H9 (cell line): ENCODE measurements around the gene STK32B. TPM values are rescaled to one million over a fixed set of nuclear protein-coding genes. Genes with fewer than 3 reads are reported as not detected.

Experiments used
- DNase-seq: peaks from one replicate; pipeline ENCODE4 v3.0.0-alpha.2; 2017
- H2AFZ ChIP-seq: one replicate; pipeline ENCODE4 v1.6.1; 2013; ENCODE audit warnings: mild to moderate bottlenecking, low read length, control low read depth, moderate library complexity
- H2AK5ac ChIP-seq: 2 replicates; pipeline ENCODE4 v1.6.1; 2013; ENCODE audit warnings: low read length, control low read depth, mixed read lengths; ENCODE audit not compliant: insufficient read length
- H2BK120ac ChIP-seq: one replicate; pipeline ENCODE4 v1.6.1; 2013; ENCODE audit warnings: low read depth, mild to moderate bottlenecking, low read length, control low read depth, inconsistent platforms; ENCODE audit not compliant: poor library complexity, severe bottlenecking
- H2BK12ac ChIP-seq: 2 replicates; pipeline ENCODE4 v1.6.1; 2013; ENCODE audit warnings: low read length, control low read depth, mixed read lengths, low read depth; ENCODE audit not compliant: insufficient read length
- H2BK15ac ChIP-seq: 2 replicates; pipeline ENCODE4 v1.6.1; 2013; ENCODE audit warnings: low read depth, low read length, control low read depth
- H2BK20ac ChIP-seq: one replicate; pipeline ENCODE4 v1.6.1; 2013; ENCODE audit warnings: low read depth, mild to moderate bottlenecking, low read length, control low read depth, inconsistent platforms; ENCODE audit not compliant: poor library complexity, severe bottlenecking
- H2BK5ac ChIP-seq: 2 replicates; pipeline ENCODE4 v1.6.1; 2013; ENCODE audit warnings: low read length, control low read depth, mixed read lengths; ENCODE audit not compliant: insufficient read length
- H3K14ac ChIP-seq: 2 replicates; pipeline ENCODE4 v1.6.1; 2013; ENCODE audit warnings: low read length, control low read depth; ENCODE audit not compliant: insufficient read depth
- H3K18ac ChIP-seq: 2 replicates; pipeline ENCODE4 v1.6.1; 2013; ENCODE audit warnings: low read depth, mild to moderate bottlenecking, mixed read lengths, low read length, control low read depth; ENCODE audit not compliant: insufficient read length
- H3K23ac ChIP-seq: 2 replicates; pipeline ENCODE4 v1.6.1; 2013; ENCODE audit warnings: low read length, control low read depth, mixed read lengths, low read depth; ENCODE audit not compliant: insufficient read length
- H3K23me2 ChIP-seq: 2 replicates; pipeline ENCODE4 v1.6.1; 2013; ENCODE audit warnings: low read depth, mild to moderate bottlenecking, mixed read lengths, low read length, control low read depth; ENCODE audit not compliant: insufficient read length, poor library complexity, severe bottlenecking
- H3K27ac ChIP-seq: 2 replicates; pipeline ENCODE4 v1.5.1; 2013; ENCODE audit warnings: low read length, control low read depth, mixed read lengths, low read depth; ENCODE audit not compliant: insufficient read length
- H3K27me3 ChIP-seq: 2 replicates; pipeline ENCODE4 v1.6.1; 2013; ENCODE audit warnings: low read length, control low read depth, inconsistent platforms; ENCODE audit not compliant: insufficient read depth
- H3K4ac ChIP-seq: 2 replicates; pipeline ENCODE4 v1.6.1; 2013; ENCODE audit warnings: low read depth, mild to moderate bottlenecking, control low read depth, inconsistent platforms, low read length, moderate library complexity
- H3K4me1 ChIP-seq: 2 replicates; pipeline ENCODE4 v1.6.1; 2013; ENCODE audit warnings: low read length, control low read depth, inconsistent platforms; ENCODE audit not compliant: insufficient read depth
- H3K4me2 ChIP-seq: 2 replicates; pipeline ENCODE4 v1.6.1; 2013; ENCODE audit warnings: low read length, control low read depth, mixed read lengths; ENCODE audit not compliant: insufficient read length, insufficient read depth
- H3K56ac ChIP-seq: 2 replicates; pipeline ENCODE4 v1.6.1; 2013; ENCODE audit warnings: low read depth, mild to moderate bottlenecking, mixed read lengths, low read length, control low read depth; ENCODE audit not compliant: insufficient read length
- H3K79me1 ChIP-seq: 2 replicates; pipeline ENCODE4 v1.6.1; 2013; ENCODE audit warnings: low read depth, mild to moderate bottlenecking, moderate library complexity, low read length, control low read depth, inconsistent platforms; ENCODE audit not compliant: insufficient read depth, poor library complexity, severe bottlenecking
- H3K79me2 ChIP-seq: 2 replicates; pipeline ENCODE4 v1.6.1; 2013; ENCODE audit warnings: low read length, control low read depth, inconsistent platforms; ENCODE audit not compliant: insufficient read depth
- H3K9ac ChIP-seq: 2 replicates; pipeline ENCODE4 v1.6.1; 2013; ENCODE audit warnings: low read length, control low read depth, mixed read lengths; ENCODE audit not compliant: insufficient read length; ENCODE audit errors: extremely low read depth
- H3K9me3 ChIP-seq: one replicate; pipeline ENCODE4 v1.6.1; 2013; ENCODE audit warnings: low read depth, low read length, inconsistent platforms; ENCODE audit not compliant: control insufficient read depth
- H3T11ph ChIP-seq: one replicate; pipeline ENCODE4 v1.6.1; 2013; ENCODE audit warnings: mild to moderate bottlenecking, low read length, control low read depth, inconsistent platforms
- H4K20me1 ChIP-seq: one replicate; pipeline ENCODE4 v1.6.1; 2013; ENCODE audit not compliant: control insufficient read depth, insufficient read length, insufficient read depth
- H4K5ac ChIP-seq: 2 replicates; pipeline ENCODE4 v1.6.1; 2013; ENCODE audit warnings: low read depth, mild to moderate bottlenecking, mixed read lengths, low read length, control low read depth; ENCODE audit not compliant: insufficient read length
- H4K8ac ChIP-seq: replicated peaks from 2 replicates; pipeline ENCODE4 v1.6.1; 2013; ENCODE audit warnings: low read length, control low read depth, mixed read lengths, low read depth; ENCODE audit not compliant: insufficient read length
- H4K91ac ChIP-seq: 2 replicates; pipeline ENCODE4 v1.6.1; 2013; ENCODE audit warnings: low read depth, mild to moderate bottlenecking, moderate library complexity, mixed read lengths, low read length, control low read depth; ENCODE audit not compliant: insufficient read length
- H3K27ac Mint-ChIP-seq, 3 experiments: 2 replicates in 2 of 3; 3 replicates in 1 of 3; pipeline ENCODE4 v1.8.0; 2020 to 2021; ENCODE audit warnings: mixed read lengths in 3 of 3, mild to moderate bottlenecking in 1 of 3, moderate library complexity in 1 of 3
- H3K27me3 Mint-ChIP-seq: 2 replicates; pipeline ENCODE4 v1.8.0; 2021; ENCODE audit warnings: low read depth, mild to moderate bottlenecking, moderate library complexity, mixed read lengths
- H3K36me3 Mint-ChIP-seq, 3 experiments: 2 replicates in 2 of 3; 3 replicates in 1 of 3; pipeline ENCODE4 v1.8.0; 2020 to 2021; ENCODE audit warnings: low read depth in 3 of 3, mixed read lengths in 3 of 3; ENCODE audit not compliant: insufficient read depth in 1 of 3
- H3K4me1 Mint-ChIP-seq, 2 experiments: 2 replicates each; pipeline ENCODE4 v1.8.0; 2020; ENCODE audit warnings: mixed read lengths in 2 of 2
- H3K4me3 Mint-ChIP-seq, 2 experiments: 2 replicates in 1 of 2; 3 replicates in 1 of 2; pipeline ENCODE4 v1.8.0; 2020 to 2021; ENCODE audit warnings: mild to moderate bottlenecking in 2 of 2, mixed read lengths in 2 of 2, moderate library complexity in 1 of 2
- H3K9me3 Mint-ChIP-seq, 2 experiments: 2 replicates in 1 of 2; 3 replicates in 1 of 2; pipeline ENCODE4 v1.8.0; 2020; ENCODE audit warnings: mild to moderate bottlenecking in 2 of 2, mixed read lengths in 2 of 2, moderate library complexity in 1 of 2
- WGBS: extraction: QIAGEN DNeasy Blood & Tissue Kit; methylation state at CpG from one replicate; pipeline ENCODE4 v1.1.7; 2013; ENCODE audit warnings: missing lambda C conversion rate, low lambda C conversion rate, mixed read lengths; ENCODE audit not compliant: insufficient read length; ENCODE audit errors: extremely low coverage; 5-methylcytosine and 5-hydroxymethylcytosine counted together
- total RNA-seq: library from RNA; stranded (reverse); gene quantifications from 2 replicates; pipeline ENCODE4 v1.2.1, GENCODE V29; 2021
- TF ChIP-seq, protein P1 (sequence below): fragments of 200-600 bp; sonication (generic); conservative IDR thresholded peaks from 3 replicates; pipeline ENCODE4 v1.8.0; 2021; ENCODE audit warnings: antibody characterized with exemption, mild to moderate bottlenecking

STK32B gene
- total RNA-seq, 1 experiment from 2014 or later, result 1.0 TPM

DNA sequence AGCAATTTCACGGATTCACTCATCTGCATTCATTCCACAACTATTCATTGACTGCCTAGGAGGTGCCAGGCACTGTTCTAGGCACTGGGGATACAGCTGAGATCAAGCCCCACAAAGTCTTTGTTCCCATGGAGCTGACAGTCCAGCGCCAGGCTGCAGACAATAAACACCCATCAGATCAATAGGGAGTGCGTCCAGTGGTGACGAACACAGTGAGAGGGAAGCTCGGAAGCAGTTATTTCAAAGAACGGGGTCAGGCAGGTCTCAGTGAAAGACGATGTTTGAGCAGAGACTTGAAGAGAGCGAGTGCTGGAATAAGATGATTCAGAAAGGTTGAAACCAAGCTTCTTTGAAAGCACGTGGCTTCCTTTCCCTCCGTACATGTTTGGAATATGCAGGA is 489.9 kb downstream of the STK32B start:
- Histone ChIP-seq H3T11ph (no peak overlapping the region), H3K4ac (no peak overlapping the region), H2BK12ac (no peak overlapping the region), H2BK5ac (no peak overlapping the region), H2BK20ac (no peak overlapping the region), H2AK5ac (no peak overlapping the region), H4K20me1 (no peaks in the 10 kb centered on the region), H3K23me2 (no peaks in the 10 kb centered on the region), H4K5ac (no peak overlapping the region), H2AFZ (no peak overlapping the region), H3K14ac (no peak overlapping the region), H3K79me1 (no peaks in the 10 kb centered on the region), H3K27ac (no peak overlapping the region), H3K27me3 (no peaks in the 10 kb centered on the region), H3K79me2 (no peaks in the 10 kb centered on the region), H3K18ac (no peak overlapping the region), H3K4me1 (no peaks in the 10 kb centered on the region), H3K4me2 (no peak overlapping the region), H3K9ac (no peak overlapping the region), H3K56ac (no peak overlapping the region), H4K8ac (no peak overlapping the region), H2BK15ac (no peak overlapping the region), H2BK120ac (no peak overlapping the region), H3K9me3 (no peaks in the 10 kb centered on the region), H3K23ac (no peak overlapping the region), H4K91ac (no peak overlapping the region)
- no peaks in the 10 kb centered on the region for H3K36me3 Mint-ChIP-seq
- WGBS, result no CpG with 5 or more reads among the region's 10 CpGs
- 0 out of 5 replicates have a peak, but pooled peaks cover 1 to 3% of the 10 kb centered on the region in 2 experiments for H3K9me3 Mint-ChIP-seq
- H3K27ac Mint-ChIP-seq, result no peak overlapping the region
- H3K4me3 Mint-ChIP-seq, result no peak overlapping the region
- TF ChIP-seq, protein P1, sequence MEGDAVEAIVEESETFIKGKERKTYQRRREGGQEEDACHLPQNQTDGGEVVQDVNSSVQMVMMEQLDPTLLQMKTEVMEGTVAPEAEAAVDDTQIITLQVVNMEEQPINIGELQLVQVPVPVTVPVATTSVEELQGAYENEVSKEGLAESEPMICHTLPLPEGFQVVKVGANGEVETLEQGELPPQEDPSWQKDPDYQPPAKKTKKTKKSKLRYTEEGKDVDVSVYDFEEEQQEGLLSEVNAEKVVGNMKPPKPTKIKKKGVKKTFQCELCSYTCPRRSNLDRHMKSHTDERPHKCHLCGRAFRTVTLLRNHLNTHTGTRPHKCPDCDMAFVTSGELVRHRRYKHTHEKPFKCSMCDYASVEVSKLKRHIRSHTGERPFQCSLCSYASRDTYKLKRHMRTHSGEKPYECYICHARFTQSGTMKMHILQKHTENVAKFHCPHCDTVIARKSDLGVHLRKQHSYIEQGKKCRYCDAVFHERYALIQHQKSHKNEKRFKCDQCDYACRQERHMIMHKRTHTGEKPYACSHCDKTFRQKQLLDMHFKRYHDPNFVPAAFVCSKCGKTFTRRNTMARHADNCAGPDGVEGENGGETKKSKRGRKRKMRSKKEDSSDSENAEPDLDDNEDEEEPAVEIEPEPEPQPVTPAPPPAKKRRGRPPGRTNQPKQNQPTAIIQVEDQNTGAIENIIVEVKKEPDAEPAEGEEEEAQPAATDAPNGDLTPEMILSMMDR, result no peak
- DNase-seq, result no peak
- H3K27me3 Mint-ChIP-seq, result no peaks in the 10 kb centered on the region
- no peaks in the 10 kb centered on the region for H3K4me1 Mint-ChIP-seq
